ENCODE results near the gene SQOR.

GRCh38 chr15:45616901-45617323 is 17.9 kb upstream of the SQOR start:
- TF ChIP-seq POLR2AphosphoS5 (IDR thresholded peaks at IDR 0.05): no peak
- TF ChIP-seq CTCF (IDR thresholded peaks at IDR 0.05 in 8 of 11, conservative IDR thresholded peaks at IDR 0.05 in 3 of 11): no peak

Measured in spleen (tissue), 7 donors.